Measurements from ENCODE around the gene PITX1.

Gene PITX1

GRCh38 chr5:135073761-135074345 lies 39.8 kb upstream of the PITX1 start:
- no peak overlapping the region for H3K27ac ChIP-seq
- TF ChIP-seq ZFX (IDR thresholded peaks at IDR 0.05; ENCODE audit: borderline replicate concordance): no peak
- TF ChIP-seq, protein P1, sequence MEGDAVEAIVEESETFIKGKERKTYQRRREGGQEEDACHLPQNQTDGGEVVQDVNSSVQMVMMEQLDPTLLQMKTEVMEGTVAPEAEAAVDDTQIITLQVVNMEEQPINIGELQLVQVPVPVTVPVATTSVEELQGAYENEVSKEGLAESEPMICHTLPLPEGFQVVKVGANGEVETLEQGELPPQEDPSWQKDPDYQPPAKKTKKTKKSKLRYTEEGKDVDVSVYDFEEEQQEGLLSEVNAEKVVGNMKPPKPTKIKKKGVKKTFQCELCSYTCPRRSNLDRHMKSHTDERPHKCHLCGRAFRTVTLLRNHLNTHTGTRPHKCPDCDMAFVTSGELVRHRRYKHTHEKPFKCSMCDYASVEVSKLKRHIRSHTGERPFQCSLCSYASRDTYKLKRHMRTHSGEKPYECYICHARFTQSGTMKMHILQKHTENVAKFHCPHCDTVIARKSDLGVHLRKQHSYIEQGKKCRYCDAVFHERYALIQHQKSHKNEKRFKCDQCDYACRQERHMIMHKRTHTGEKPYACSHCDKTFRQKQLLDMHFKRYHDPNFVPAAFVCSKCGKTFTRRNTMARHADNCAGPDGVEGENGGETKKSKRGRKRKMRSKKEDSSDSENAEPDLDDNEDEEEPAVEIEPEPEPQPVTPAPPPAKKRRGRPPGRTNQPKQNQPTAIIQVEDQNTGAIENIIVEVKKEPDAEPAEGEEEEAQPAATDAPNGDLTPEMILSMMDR (IDR thresholded peaks at IDR 0.05): no peak

DNA sequence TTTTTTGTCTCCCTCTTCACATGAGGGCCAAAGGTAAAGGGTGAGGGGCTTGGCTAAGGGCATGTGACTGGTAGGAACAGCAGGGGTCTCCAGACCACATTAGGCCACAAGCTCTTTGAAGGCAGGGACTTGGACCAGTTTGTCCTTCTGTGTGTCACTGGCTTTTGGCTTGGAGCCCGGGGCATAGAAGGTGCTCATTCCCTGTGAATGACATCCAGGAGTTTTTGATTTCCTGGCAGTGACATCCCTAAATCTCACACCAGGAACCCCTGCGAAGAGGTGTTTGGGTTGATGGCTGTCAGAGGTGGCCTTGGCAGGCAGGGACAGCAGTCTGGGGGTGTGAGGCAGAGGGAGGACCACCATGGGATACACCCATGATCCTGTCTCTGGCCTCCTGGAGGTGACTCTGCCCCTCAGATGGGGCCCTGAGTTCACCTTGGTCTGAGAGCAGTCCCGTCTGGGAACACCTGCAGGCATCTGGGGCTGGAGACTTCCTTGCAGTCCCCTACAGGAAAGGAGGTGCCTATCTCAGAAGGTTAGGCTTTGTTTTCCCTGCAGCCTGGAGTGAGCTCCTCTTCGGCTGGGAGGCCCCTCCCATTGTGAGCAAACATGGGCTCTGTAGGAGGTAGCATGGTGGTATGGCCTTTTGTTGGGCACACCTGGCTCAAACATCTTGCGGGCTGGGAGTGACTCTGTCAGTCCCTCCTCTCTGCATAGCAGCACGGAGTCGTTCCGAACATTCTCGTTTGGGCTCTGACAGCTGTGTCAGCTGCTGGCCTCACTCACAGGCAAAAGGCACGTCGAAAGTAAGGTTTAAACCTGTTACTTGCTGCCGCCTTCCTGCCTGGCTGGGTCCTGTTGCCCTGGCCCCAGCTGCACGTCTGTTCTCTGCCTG lies 38.6 kb upstream of the PITX1 start:
- TF ChIP-seq ZFX (IDR thresholded peaks at IDR 0.05; ENCODE audit: borderline replicate concordance): no peak
- TF ChIP-seq, protein P1 (IDR thresholded peaks at IDR 0.05): no peak
- H3K27ac ChIP-seq: no peak overlapping the region

DNA sequence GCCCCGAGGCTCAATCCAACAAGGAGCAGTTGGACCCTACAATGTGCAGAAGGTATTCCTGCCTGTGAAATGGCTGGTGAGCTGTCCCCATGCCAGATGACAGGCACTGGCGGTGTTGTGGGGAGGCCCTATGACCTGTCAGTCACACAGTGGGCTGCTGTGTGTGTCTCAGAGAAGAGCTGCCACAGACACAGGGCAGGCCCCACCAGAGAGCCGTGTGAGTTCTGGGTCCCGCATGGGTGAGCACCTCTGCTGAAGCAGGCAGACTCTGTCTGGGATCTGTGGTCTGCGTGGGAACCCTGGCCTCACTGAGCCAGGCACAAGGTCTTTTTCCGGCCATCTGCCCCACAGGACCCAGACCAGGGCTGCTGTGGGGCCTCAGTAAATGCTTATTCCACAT lies 37.3 kb upstream of the PITX1 start:
- TF ChIP-seq, protein P1 (IDR thresholded peaks at IDR 0.05): no peak
- no peak for TF ChIP-seq ZFX (IDR thresholded peaks at IDR 0.05; ENCODE audit: borderline replicate concordance)
- no peak overlapping the region for H3K27ac ChIP-seq

GRCh38 chr5:135069895-135070657 lies 36.0 kb upstream of the PITX1 start:
- no peak for TF ChIP-seq ZFX (IDR thresholded peaks at IDR 0.05; ENCODE audit: borderline replicate concordance)
- TF ChIP-seq, protein P1 (IDR thresholded peaks at IDR 0.05): no peak
- no peak overlapping the region for H3K27ac ChIP-seq

DNA sequence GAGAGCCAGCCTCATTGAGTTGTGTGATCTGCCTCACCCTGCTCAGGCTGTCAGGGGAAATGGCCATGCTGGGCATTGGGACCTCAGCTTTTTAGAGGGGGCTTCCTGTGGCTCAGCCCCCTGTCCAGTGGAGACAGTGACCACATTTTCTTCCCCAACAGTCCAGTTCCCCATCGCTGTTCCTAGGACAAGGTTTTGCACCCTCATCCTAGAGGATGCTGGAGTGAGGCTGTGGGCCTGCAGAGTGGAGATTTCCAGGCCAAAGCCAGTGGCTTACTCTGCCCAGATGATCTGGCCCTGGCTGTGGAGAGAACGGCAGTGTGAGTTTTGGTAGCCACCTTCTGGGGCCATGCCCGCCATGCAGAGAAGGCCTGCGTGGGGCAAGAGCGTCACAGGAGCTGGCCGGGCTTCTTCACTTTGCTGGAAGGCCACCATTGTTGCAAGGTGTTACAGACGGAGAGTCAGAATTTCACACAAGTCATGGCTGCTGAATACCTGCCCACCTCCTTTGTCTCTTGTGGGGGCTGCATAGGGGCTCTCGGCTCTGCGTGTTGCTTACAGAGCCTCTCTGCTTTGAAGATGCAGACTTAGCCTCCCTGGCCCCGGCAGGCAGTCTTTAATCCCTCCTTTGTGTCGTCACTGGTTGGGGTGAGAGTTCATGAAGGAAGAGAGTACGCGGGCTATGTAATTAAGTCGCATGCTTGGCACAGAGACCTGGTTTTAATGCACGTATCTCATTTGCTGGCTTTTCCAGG lies 35.2 kb upstream of the PITX1 start:
- H3K27ac ChIP-seq: no peak overlapping the region
- no peak for TF ChIP-seq ZFX (IDR thresholded peaks at IDR 0.05; ENCODE audit: borderline replicate concordance)
- TF ChIP-seq, protein P1 (IDR thresholded peaks at IDR 0.05): no peak

DNA sequence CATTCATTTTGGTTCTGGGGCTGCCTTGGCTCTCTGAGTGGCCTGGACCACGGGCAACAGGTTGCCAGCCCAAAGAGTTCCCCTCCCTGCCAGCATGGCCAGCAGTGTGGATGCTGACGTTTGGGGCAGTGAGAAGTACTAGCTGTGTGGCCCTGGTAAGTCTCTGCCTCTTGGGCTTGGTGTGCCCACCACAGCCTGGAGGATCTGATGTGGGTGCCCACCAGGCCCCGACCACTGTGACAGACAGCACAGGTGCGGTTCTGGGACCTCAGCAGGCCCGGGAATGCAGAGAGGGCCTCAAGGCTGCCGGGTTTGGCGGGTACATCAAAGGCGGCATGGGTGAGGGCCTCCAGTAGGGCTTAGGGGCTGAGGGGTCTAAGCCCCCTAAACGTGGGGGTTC lies 33.6 kb upstream of the PITX1 start:
- no peak overlapping the region for H3K27ac ChIP-seq
- no peak for TF ChIP-seq ZFX (IDR thresholded peaks at IDR 0.05; ENCODE audit: borderline replicate concordance)
- TF ChIP-seq, protein P1 (IDR thresholded peaks at IDR 0.05): no peak
